Stimulated activated naive CD8-positive, alpha-beta T cell treated with anti-CD3 and anti-CD28 coated beads, Interleukin-15, amount 100 ng/mL, for 72 hours (primary cell): ENCODE results near the gene ALAS1.
"Not testable (repeated sequence)": the region's sequence is repeated elsewhere in the genome, so short reads cannot be mapped to it uniquely, and the experiment has no call there.

Experiments used
- ATAC-seq: fragments of 150-1000 bp; cut with Tn5 transposase; 2 replicates; pipeline ENCODE4 v1.10.0; 2021; ENCODE audit warnings: mild to moderate bottlenecking, moderate library complexity
- DNase-seq, 2 donors: peaks; one replicate each; pipeline ENCODE4 v3.0.0; 2021 to 2022
- H3K27ac Mint-ChIP-seq, 2 donors: one replicate each; pipeline ENCODE4 v1.8.0; 2022; ENCODE audit warnings: mild to moderate bottlenecking in 2 of 2, mixed read lengths in 2 of 2, moderate library complexity in 2 of 2
- H3K27me3 Mint-ChIP-seq: one replicate; pipeline ENCODE4 v1.8.0; 2022; ENCODE audit warnings: mixed read lengths
- H3K4me1 Mint-ChIP-seq: one replicate; pipeline ENCODE4 v1.8.0; 2022; ENCODE audit warnings: mild to moderate bottlenecking, mixed read lengths
- H3K4me3 Mint-ChIP-seq, 2 donors: one replicate each; pipeline ENCODE4 v1.8.0; 2022; ENCODE audit warnings: mild to moderate bottlenecking in 2 of 2, mixed read lengths in 2 of 2, moderate library complexity in 1 of 2
- H3K9me3 Mint-ChIP-seq, 2 donors: one replicate each; pipeline ENCODE4 v1.8.0; 2022; ENCODE audit warnings: mixed read lengths in 2 of 2

The ALAS1 gene

GRCh38 chr3:52172262-52172757, 25.6 kb upstream of the ALAS1 start:
- Mint-ChIP-seq H3K27me3 (no peaks in the 10 kb centered on the region), H3K9me3 (no peaks in the 10 kb centered on the region), H3K27ac (peak overlapping the region in 1 of 2 donors; percentile 61), H3K4me1 (no peaks in the 10 kb centered on the region), H3K4me3 (no peak overlapping the region)
- ATAC-seq = no peak
- DNase-seq = no peak

- DNase-seq (no peak), ATAC-seq (no peak)
- Mint-ChIP-seq H3K27me3 (no peaks in the 10 kb centered on the region), H3K9me3 (no peaks in the 10 kb centered on the region), H3K4me1 (no peaks in the 10 kb centered on the region), H3K4me3 (no peak overlapping the region), H3K27ac (peak overlapping the region in 1 of 2 donors; percentile 20)
Measured at GRCh38 chr3:52173101-52173500, 24.9 kb upstream of the ALAS1 start.

GRCh38 chr3:52174896-52175295, 23.1 kb upstream of the ALAS1 start:
- Mint-ChIP-seq H3K27ac (no peak overlapping the region), H3K4me3 (no peak overlapping the region), H3K4me1 (no peaks in the 10 kb centered on the region), H3K9me3 (no peaks in the 10 kb centered on the region), H3K27me3 (no peaks in the 10 kb centered on the region)
- ATAC-seq = no peak
- no peak for DNase-seq

GRCh38 chr3:52175416-52176179, 22.4 kb upstream of the ALAS1 start:
- no peak for ATAC-seq
- no peak overlapping the region for H3K27ac Mint-ChIP-seq
- H3K4me3 Mint-ChIP-seq = no peak overlapping the region
- no peaks in the 10 kb centered on the region for H3K4me1 Mint-ChIP-seq
- DNase-seq = no peak
- no peaks in the 10 kb centered on the region for H3K27me3 Mint-ChIP-seq
- no peaks in the 10 kb centered on the region for H3K9me3 Mint-ChIP-seq

GRCh38 chr3:52176180-52176752, 21.7 kb upstream of the ALAS1 start:
- no peaks in the 10 kb centered on the region for H3K4me1 Mint-ChIP-seq
- H3K9me3 Mint-ChIP-seq = no peaks in the 10 kb centered on the region
- H3K27ac Mint-ChIP-seq = peak overlapping the region in 1 of 2 donors; percentile 72
- no peak for ATAC-seq
- DNase-seq = no peak
- H3K4me3 Mint-ChIP-seq = no peak overlapping the region
- no peaks in the 10 kb centered on the region for H3K27me3 Mint-ChIP-seq

- ATAC-seq = no peak
- H3K9me3 Mint-ChIP-seq = no peaks in the 10 kb centered on the region
- no peak overlapping the region for H3K4me3 Mint-ChIP-seq
- no peak for DNase-seq
- no peak overlapping the region for H3K27ac Mint-ChIP-seq
- no peaks in the 10 kb centered on the region for H3K4me1 Mint-ChIP-seq
- H3K27me3 Mint-ChIP-seq = no peaks in the 10 kb centered on the region
Measured at GRCh38 chr3:52176951-52177700, 20.8 kb upstream of the ALAS1 start.

- no peak for DNase-seq
- ATAC-seq = no peak
- Mint-ChIP-seq H3K9me3 (no peaks in the 10 kb centered on the region), H3K4me3 (no peak overlapping the region), H3K27me3 (no peaks in the 10 kb centered on the region), H3K4me1 (no peaks in the 10 kb centered on the region), H3K27ac (no peak overlapping the region)
Measured at GRCh38 chr3:52177701-52178042, 20.3 kb upstream of the ALAS1 start.

GRCh38 chr3:52178126-52178525, 19.8 kb upstream of the ALAS1 start:
- not testable (repeated sequence) for ATAC-seq

GRCh38 chr3:52178537-52178936, 19.4 kb upstream of the ALAS1 start:
- ATAC-seq (no peak), DNase-seq (no peak)
- Mint-ChIP-seq H3K27me3 (no peaks in the 10 kb centered on the region), H3K9me3 (no peaks in the 10 kb centered on the region), H3K27ac (peak overlapping the region; percentile 23 to 56), H3K4me3 (no peak overlapping the region), H3K4me1 (no peaks in the 10 kb centered on the region)

More at GRCh38 chr3:52178126-52178525, 19.8 kb upstream of the ALAS1 start:
- peak overlapping the region in 1 of 2 donors; percentile 22 for H3K27ac Mint-ChIP-seq
- not testable (repeated sequence) for H3K9me3 Mint-ChIP-seq, H3K27me3 Mint-ChIP-seq, H3K4me3 Mint-ChIP-seq, H3K4me1 Mint-ChIP-seq, DNase-seq

- Mint-ChIP-seq H3K27ac (no peak overlapping the region), H3K4me3 (no peak overlapping the region), H3K4me1 (no peaks in the 10 kb centered on the region), H3K9me3 (no peaks in the 10 kb centered on the region), H3K27me3 (no peaks in the 10 kb centered on the region)
- ATAC-seq (no peak), DNase-seq (no peak)
Measured at GRCh38 chr3:52181543-52181942, 16.4 kb upstream of the ALAS1 start.

GRCh38 chr3:52182196-52182595, 15.8 kb upstream of the ALAS1 start:
- Mint-ChIP-seq H3K4me3 (no peak overlapping the region), H3K4me1 (no peaks in the 10 kb centered on the region), H3K27me3 (no peaks in the 10 kb centered on the region), H3K9me3 (no peaks in the 10 kb centered on the region), H3K27ac (no peak overlapping the region)
- DNase-seq = no peak
- no peak for ATAC-seq

- Mint-ChIP-seq H3K27me3 (no peaks in the 10 kb centered on the region), H3K4me1 (no peaks in the 10 kb centered on the region), H3K9me3 (no peaks in the 10 kb centered on the region), H3K4me3 (no peak overlapping the region), H3K27ac (no peak overlapping the region)
- ATAC-seq = no peak
- no peak for DNase-seq
Measured at GRCh38 chr3:52182691-52183090, 15.3 kb upstream of the ALAS1 start.

GRCh38 chr3:52183786-52184445, 14.0 kb upstream of the ALAS1 start:
- ATAC-seq (no peak), DNase-seq (no peak)
- no peaks in the 10 kb centered on the region for H3K4me1 Mint-ChIP-seq
- no peak overlapping the region for H3K4me3 Mint-ChIP-seq
- no peaks in the 10 kb centered on the region for H3K27me3 Mint-ChIP-seq
- no peak overlapping the region for H3K27ac Mint-ChIP-seq
- H3K9me3 Mint-ChIP-seq = no peaks in the 10 kb centered on the region

- H3K9me3 Mint-ChIP-seq = no peaks in the 10 kb centered on the region
- no peaks in the 10 kb centered on the region for H3K27me3 Mint-ChIP-seq
- H3K4me3 Mint-ChIP-seq = no peak overlapping the region
- H3K27ac Mint-ChIP-seq = no peak overlapping the region
- DNase-seq (no peak), ATAC-seq (no peak)
- no peaks in the 10 kb centered on the region for H3K4me1 Mint-ChIP-seq
Measured at GRCh38 chr3:52184690-52185089, 13.3 kb upstream of the ALAS1 start.

- DNase-seq = no peak
- H3K4me1 Mint-ChIP-seq = no peaks in the 10 kb centered on the region
- no peak for ATAC-seq
- no peaks in the 10 kb centered on the region for H3K27me3 Mint-ChIP-seq
- H3K9me3 Mint-ChIP-seq = no peaks in the 10 kb centered on the region
- H3K27ac Mint-ChIP-seq = peak overlapping the region in 1 of 2 donors; percentile 41
- no peak overlapping the region for H3K4me3 Mint-ChIP-seq
Measured at GRCh38 chr3:52185311-52185710, 12.6 kb upstream of the ALAS1 start.

- no peak for DNase-seq
- no peak for ATAC-seq
Measured at GRCh38 chr3:52185837-52186236, 12.1 kb upstream of the ALAS1 start.

More at GRCh38 chr3:52185837-52186236, 12.1 kb upstream of the ALAS1 start:
- H3K4me1 Mint-ChIP-seq = no peaks in the 10 kb centered on the region
- H3K27ac Mint-ChIP-seq = no peak overlapping the region
- H3K9me3 Mint-ChIP-seq = no peaks in the 10 kb centered on the region
- H3K27me3 Mint-ChIP-seq = no peaks in the 10 kb centered on the region
- H3K4me3 Mint-ChIP-seq = no peak overlapping the region
